ENCODE data around the gene TRIM40.

GRCh38 chr6:30092852-30093543 is 42.9 kb upstream of the TRIM40 start:
- TF ChIP-seq POLR2A (IDR thresholded peaks at IDR 0.05) = no peak
- TF ChIP-seq, protein P1, sequence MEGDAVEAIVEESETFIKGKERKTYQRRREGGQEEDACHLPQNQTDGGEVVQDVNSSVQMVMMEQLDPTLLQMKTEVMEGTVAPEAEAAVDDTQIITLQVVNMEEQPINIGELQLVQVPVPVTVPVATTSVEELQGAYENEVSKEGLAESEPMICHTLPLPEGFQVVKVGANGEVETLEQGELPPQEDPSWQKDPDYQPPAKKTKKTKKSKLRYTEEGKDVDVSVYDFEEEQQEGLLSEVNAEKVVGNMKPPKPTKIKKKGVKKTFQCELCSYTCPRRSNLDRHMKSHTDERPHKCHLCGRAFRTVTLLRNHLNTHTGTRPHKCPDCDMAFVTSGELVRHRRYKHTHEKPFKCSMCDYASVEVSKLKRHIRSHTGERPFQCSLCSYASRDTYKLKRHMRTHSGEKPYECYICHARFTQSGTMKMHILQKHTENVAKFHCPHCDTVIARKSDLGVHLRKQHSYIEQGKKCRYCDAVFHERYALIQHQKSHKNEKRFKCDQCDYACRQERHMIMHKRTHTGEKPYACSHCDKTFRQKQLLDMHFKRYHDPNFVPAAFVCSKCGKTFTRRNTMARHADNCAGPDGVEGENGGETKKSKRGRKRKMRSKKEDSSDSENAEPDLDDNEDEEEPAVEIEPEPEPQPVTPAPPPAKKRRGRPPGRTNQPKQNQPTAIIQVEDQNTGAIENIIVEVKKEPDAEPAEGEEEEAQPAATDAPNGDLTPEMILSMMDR (IDR thresholded peaks at IDR 0.05) = no peak

Measured in lower leg skin (tissue), 3 donors.